RCC 7860 (cell line): ENCODE measurements around the gene TGM1.

ENCODE experiments used
- DNase-seq: peaks from one replicate; pipeline ENCODE4 v3.0.0-alpha.2; 2015; ENCODE audit warnings: low spot score
- FAIRE-seq: peaks from 2 replicates; lab custom pipeline; 2012; peaks lifted over from hg19 to GRCh38; lab: Jason Lieb, UNC

The TGM1 gene

DNA sequence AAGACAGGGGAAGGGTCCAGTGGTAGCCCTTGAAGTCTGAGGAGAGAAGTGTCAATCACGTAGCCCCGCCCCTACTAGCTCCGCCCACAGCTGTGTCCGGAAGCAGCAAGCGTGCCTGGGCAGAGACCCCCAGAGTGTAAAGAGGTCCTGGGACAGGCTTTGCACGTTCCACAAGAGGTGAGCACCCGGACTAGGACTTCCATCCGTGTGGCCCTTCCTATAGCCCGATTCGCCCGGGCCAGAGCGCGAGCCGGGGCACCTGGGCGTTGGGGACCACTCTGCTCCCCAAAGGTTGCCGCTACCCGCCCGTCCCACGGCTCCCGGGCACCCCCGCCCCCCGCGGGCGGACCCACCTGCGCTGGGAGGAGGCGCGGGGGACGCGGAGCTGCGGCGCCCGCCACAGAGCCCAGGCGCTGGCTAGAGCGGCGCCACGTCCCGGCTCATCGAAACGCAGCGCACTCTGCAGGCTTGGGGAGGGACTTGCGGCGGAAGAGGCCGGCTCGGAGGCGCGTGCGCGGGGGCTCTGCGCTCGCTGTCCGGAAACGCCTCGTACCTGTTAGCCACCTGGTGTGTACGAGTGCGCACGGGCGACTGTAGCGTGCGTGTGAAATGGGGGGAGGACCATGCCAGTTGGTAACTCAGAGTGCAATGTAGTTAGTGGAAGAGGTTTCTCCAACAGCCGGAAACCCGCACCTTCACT, 8.3 kb upstream of the TGM1 start, which contains the start of gene RABGGTA:
Gene RABGGTA, minus strand, starts transcription at position 464 of the 700 bp plus-strand sequence. CDS start 482 bp downstream, outside the sequence.
- DNase-seq (peak; percentile 58), FAIRE-seq (no peak)

DNA sequence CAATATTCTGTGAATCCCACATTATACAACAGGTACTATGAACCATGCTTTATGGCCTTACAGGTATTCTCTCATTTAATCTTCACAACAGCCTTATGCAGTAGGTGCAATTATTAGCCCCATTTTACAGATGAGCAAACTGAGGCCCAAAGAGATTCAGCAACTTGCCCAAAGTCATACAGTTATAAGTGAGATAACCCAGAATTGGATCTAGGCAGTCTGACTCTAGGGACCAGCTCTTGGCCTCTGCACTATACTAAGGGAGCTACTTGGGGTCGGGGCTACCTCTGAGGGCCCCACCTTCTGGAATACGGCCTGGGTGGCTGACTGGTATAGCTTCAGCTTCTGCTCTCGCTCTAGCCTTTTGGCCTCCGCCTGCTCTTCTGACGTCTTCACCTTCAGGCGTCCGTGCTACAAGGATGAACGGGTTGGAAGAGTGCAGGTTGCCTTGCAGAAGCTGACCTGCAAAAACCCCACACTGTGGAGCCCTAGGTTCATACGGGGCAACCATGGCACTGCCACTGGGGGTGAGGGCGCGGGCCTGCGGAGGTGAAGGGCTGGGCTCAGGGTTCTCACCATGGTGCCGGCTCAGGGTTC, 7.7 kb upstream of the TGM1 start:
- no peak for FAIRE-seq

DNA sequence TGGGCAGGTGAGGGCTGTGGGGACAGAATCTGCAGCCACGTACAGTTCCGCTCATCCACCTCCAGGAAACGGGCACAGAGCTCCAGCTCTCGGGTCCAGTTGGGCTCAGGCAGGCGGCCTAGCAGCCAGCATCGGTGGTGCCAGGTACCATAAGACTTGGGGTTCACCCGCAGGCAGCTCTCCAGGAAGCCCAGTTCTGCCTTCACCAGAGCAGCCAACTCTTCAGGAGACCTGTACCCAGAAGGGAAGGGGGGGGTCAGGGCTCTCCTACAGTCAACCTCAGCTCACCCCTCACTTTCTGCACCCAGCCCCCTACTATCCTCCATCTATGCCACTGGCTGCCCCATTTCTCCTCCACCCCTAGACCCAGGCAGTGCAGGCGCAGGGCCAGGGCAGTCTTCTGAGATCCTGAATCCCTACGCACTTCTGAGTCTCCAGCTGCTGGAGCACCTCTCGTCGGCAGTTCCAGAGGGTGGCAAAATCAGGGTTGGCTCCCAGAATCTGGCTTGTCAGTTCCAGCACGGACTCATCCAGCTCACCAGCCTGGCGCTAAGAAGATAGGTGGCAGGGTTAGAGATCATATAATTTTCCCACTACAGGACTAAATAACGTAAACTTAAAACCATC, 7.0 kb upstream of the TGM1 start:
- FAIRE-seq, result no peak

More for the DNA sequence above, 7.7 kb upstream of the TGM1 start:
- DNase-seq, result no peak

DNA sequence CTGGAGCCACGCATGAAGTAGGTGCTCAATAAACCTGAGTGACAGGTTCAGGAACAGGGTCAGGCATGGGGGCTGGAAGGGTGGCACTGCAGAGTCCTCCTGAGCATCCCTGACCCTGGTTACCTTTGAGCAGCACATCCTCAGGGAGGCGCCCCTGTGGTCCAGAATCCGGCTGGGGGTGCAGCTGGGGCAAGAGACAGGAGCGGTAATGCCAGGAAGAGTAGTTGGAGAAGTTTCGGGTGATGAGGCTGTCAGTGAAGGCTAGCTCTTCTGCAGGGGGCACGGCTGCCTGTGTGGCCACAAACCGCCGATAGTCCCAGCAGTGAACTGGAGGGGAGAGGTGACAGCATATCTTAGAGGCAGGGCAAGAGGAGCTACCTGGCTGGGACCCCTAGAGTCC, 6.4 kb upstream of the TGM1 start:
- DNase-seq (no peak), FAIRE-seq (no peak)

More for the DNA sequence above, 7.0 kb upstream of the TGM1 start:
- DNase-seq, result no peak

DNA sequence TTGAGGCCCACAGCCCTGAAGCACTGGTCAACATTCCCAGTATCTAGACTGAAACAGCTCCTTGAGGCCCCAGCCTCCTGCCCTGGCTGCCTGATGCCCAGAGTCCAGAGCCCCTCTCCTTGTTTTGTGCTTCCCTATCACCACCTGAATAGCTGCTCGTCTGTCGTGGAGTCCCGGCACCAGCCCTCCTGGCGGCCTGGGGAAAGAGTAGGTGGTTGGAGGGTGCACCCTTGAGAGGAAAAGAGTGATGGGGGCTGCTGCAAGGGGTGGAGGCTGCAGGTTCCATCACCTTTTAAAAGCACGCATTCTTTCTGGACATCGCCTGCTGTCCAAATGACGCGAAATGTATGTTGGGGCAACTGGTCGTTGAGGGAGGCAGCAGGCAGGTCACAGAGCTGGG, 5.2 kb upstream of the TGM1 start:
- no peak for DNase-seq
- FAIRE-seq, result no peak

GRCh38 chr14:24267516-24267915, 4.5 kb upstream of the TGM1 start:
- FAIRE-seq, result no peak

GRCh38 chr14:24266344-24267244, 3.6 kb upstream of the TGM1 start:
- no peak for FAIRE-seq

More at GRCh38 chr14:24267516-24267915, 4.5 kb upstream of the TGM1 start:
- no peak for DNase-seq

GRCh38 chr14:24264298-24264697, 1.3 kb upstream of the TGM1 start:
- FAIRE-seq (no peak), DNase-seq (no peak)

More at GRCh38 chr14:24266344-24267244, 3.6 kb upstream of the TGM1 start:
- no peak for DNase-seq

- DNase-seq (no peak), FAIRE-seq (no peak)
These were observed 871 bp upstream of the TGM1 start for GRCh38 chr14:24263848-24264247.

GRCh38 chr14:24261969-24262327, 1.0 kb downstream of the TGM1 start:
- FAIRE-seq (no peak), DNase-seq (no peak)

DNA sequence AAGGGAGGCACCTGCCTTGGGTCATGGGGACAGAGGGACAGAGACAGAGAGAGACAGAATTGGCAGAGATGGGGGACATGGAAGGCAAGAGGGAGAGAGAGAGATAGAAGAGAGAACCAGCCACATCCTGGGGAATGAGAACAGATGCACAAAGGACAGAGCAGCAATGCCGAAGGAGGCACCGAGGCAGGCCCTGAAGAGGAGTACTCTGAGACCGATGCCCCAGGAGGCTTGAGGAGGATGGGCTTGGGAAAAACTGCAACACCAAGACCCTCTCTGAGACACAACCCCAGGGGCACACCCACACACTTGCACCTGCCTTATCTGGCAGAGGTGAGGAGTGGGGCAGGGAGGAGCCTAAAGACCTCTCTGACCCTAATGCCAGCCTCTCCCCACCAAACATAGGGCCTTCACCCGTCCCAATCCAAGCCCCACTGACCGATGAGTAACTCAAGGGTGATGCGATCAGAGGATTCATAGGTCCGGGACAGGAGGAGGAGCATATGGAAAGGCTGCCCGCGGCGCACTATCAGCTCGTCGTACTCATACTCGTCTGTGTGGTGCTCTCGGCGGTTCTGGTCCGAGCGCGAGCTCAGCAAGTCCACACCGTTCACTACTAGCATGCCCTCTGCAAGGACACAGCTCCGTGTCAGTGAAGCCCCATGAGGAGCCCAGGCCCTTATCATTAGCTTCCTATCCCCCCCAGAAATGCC, 1.6 kb downstream of the TGM1 start:
- DNase-seq (no peak), FAIRE-seq (no peak)

GRCh38 chr14:24260780-24261157, 2.2 kb downstream of the TGM1 start:
- FAIRE-seq (no peak), DNase-seq (no peak)

GRCh38 chr14:24260026-24260779, 2.8 kb downstream of the TGM1 start:
- no peak for DNase-seq
- no peak for FAIRE-seq

- no peak for DNase-seq
- no peak for FAIRE-seq
These were observed 3.5 kb downstream of the TGM1 start for GRCh38 chr14:24259282-24260025.

GRCh38 chr14:24258548-24259265, 4.3 kb downstream of the TGM1 start:
- DNase-seq (no peak), FAIRE-seq (no peak)

DNA sequence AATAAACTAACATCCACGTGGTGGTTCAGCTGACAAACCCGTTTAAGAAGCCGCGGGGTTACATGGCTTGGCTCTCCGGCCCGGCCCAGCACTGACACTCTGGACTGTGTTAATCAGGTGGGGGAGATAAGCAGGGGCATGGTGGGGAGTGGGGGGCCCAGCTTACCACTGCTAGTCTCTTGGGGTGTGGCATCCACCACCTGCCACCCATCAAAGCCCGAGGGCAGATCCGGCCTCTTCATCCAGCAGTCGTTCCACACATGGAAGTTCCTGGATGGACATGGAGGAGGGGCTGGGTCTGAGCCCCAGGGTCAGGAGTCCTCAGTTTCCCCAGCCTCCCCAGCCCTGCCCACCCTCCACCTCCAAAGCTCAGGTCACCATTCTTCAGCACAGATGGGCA, 4.9 kb downstream of the TGM1 start:
- no peak for FAIRE-seq
- no peak for DNase-seq

DNA sequence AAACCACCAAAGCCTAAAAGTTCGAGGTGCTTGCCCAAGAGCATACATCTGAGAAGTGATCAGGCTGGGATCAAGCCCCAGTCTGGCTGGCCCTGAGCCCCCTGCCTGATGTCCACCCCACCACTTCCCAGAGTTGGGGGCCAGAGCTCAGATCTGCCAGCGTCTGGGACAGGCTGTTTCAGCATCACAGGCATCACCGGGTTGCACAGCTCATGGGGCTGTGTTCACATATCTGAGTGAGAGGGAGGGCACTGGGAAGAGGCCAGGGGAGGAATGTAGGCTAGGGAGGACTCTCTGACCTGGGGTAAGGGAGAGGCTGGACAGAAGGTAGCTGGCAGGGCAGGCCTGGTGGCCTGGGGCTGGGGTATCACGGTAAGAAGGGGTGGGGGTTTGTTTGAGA, 6.0 kb downstream of the TGM1 start:
- FAIRE-seq, result no peak
- no peak for DNase-seq

- FAIRE-seq, result no peak
These were observed 6.9 kb downstream of the TGM1 start for GRCh38 chr14:24255931-24256711.

More at GRCh38 chr14:24255931-24256711, 6.9 kb downstream of the TGM1 start:
- no peak for DNase-seq
